Measurements from ENCODE around the gene ZNF672. TPM values are rescaled to one million over a fixed set of nuclear protein-coding genes. Genes with fewer than 3 reads are reported as not detected.

The ZNF672 gene
- total RNA-seq, 2 experiments from 2014 or later: 35.9 to 38.4 TPM

DNA sequence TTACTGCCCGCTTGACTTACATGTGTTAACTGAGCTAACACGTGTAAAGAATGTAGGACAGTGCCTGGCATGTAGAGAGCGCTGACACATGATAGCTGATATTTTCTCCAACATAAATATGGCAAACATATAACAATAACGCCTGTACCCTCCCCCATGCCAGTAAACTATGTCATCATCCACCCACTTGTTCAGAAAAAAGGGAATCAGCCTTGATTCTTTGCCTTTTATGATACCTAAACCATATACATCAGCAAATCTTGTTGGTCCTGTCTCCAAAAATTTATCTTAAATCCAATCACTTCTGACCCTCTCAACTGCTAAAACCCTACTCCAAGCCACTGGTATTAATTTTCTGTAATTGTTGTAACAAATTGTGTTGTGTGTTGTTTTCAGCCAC, 22.0 kb downstream of the ZNF672 start:
- no peaks in the 10 kb centered on the region for H3K27me3 Mint-ChIP-seq
- peak overlapping the region; percentile 93 for H3K27ac Mint-ChIP-seq
- Histone ChIP-seq H3K9me3 (ENCODE audit: control insufficient read depth in 1 of 2, insufficient read depth in 1 of 2, low read length in 2 of 2) (no peaks in the 10 kb centered on the region), H3K27ac (ENCODE audit: low read depth in 1 of 2, low read length in 2 of 2) (peak overlapping the region in 1 of 2 donors; percentile 77), H3K4me1 (ENCODE audit: insufficient read depth, low read length) (peaks cover 50% of the 10 kb centered on the region), H3K4me3 (ENCODE audit: low read length) (no peak overlapping the region), H3K27me3 (ENCODE audit: control insufficient read depth in 1 of 2, insufficient read depth in 2 of 2, low read length in 2 of 2) (no peaks in the 10 kb centered on the region), H3K36me3 (ENCODE audit: insufficient read depth, low read length) (peaks cover 10% of the 10 kb centered on the region)
- H3K4me3 Mint-ChIP-seq: peak overlapping the region; percentile 95
- no peak for ATAC-seq (ENCODE audit: poor library complexity)
- POLR2A ChIA-PET: interaction anchor here (2.2 to 4.9 kb wide), 3 partner anchors 14 to 33 kb away, joined by 37 to 98 read pairs (median 47); partner anchors contain the start of genes SH3BP5L and ZNF672
- TF ChIP-seq, protein P1, sequence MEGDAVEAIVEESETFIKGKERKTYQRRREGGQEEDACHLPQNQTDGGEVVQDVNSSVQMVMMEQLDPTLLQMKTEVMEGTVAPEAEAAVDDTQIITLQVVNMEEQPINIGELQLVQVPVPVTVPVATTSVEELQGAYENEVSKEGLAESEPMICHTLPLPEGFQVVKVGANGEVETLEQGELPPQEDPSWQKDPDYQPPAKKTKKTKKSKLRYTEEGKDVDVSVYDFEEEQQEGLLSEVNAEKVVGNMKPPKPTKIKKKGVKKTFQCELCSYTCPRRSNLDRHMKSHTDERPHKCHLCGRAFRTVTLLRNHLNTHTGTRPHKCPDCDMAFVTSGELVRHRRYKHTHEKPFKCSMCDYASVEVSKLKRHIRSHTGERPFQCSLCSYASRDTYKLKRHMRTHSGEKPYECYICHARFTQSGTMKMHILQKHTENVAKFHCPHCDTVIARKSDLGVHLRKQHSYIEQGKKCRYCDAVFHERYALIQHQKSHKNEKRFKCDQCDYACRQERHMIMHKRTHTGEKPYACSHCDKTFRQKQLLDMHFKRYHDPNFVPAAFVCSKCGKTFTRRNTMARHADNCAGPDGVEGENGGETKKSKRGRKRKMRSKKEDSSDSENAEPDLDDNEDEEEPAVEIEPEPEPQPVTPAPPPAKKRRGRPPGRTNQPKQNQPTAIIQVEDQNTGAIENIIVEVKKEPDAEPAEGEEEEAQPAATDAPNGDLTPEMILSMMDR (IDR thresholded peaks at IDR 0.05): no peak
- intact Hi-C loops (cut with DNase I, micrococcal nuclease): no loop called here
- H3K9me3 Mint-ChIP-seq: no peaks in the 10 kb centered on the region
- H3K4me1 Mint-ChIP-seq (ENCODE audit: low read depth): peaks cover 70% of the 10 kb centered on the region
- H3K36me3 Mint-ChIP-seq (ENCODE audit: low read depth): peaks cover 16% of the 10 kb centered on the region
- CTCF ChIA-PET: interaction anchor here (1.1 to 2.9 kb wide), 3 partner anchors 21 to 34 kb away, joined by 3 to 65 read pairs (median 11); partner anchors contain the start of genes SH3BP5L and ZNF672
- DNase-seq: no peak

DNA sequence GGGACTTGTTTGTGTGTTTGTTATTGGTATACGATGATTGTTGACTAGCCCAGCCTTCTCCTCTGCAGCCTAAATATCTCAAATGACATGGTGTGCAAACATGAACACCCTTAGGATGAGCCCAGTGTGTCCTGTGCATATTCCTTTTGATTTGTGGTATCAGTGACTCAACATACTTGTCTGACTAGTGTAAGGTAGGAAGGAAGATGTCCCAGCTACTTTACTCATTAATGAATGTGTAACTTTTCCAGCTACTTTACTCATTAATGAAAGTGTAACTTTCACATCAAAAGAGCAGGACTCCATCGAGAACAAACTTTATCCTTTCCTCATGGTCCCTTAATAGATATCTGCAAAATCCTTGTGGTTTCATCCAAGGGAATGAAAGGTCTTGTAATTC, 23.6 kb downstream of the ZNF672 start:
- Histone ChIP-seq H3K4me1 (ENCODE audit: insufficient read depth, low read length) (peaks cover 40% of the 10 kb centered on the region), H3K9me3 (ENCODE audit: control insufficient read depth in 1 of 2, insufficient read depth in 1 of 2, low read length in 2 of 2) (no peaks in the 10 kb centered on the region), H3K36me3 (ENCODE audit: insufficient read depth, low read length) (no peaks in the 10 kb centered on the region), H3K27me3 (ENCODE audit: control insufficient read depth in 1 of 2, insufficient read depth in 2 of 2, low read length in 2 of 2) (no peaks in the 10 kb centered on the region), H3K4me3 (ENCODE audit: low read length) (no peak overlapping the region), H3K27ac (ENCODE audit: low read depth in 1 of 2, low read length in 2 of 2) (no peak overlapping the region)
- ATAC-seq (ENCODE audit: poor library complexity) (no peak), DNase-seq (no peak)
- intact Hi-C loops (cut with DNase I, micrococcal nuclease): loop anchor here in 1 of 2 experiments (2.0 kb wide), 1 partner anchor 43 kb away; no protein-coding TSS in a partner anchor
- Mint-ChIP-seq H3K27me3 (no peaks in the 10 kb centered on the region), H3K27ac (peak overlapping the region; percentile 96), H3K4me1 (ENCODE audit: low read depth) (peaks cover 60% of the 10 kb centered on the region), H3K4me3 (peak overlapping the region; percentile 71), H3K9me3 (no peaks in the 10 kb centered on the region), H3K36me3 (ENCODE audit: low read depth) (peaks cover 9% of the 10 kb centered on the region)
- CTCF ChIA-PET: interaction anchor here (1.7 kb wide), 1 partner anchor 36 kb away, joined by 4 read pairs; the partner anchor contains the start of gene SH3BP5L
- POLR2A ChIA-PET: interaction anchor here (1.0 to 4.0 kb wide), 5 partner anchors 12 to 47 kb away, joined by 3 to 33 read pairs (median 9); partner anchors contain the start of genes PGBD2 and ZNF672
- TF ChIP-seq, protein P1 (IDR thresholded peaks at IDR 0.05): no peak

DNA sequence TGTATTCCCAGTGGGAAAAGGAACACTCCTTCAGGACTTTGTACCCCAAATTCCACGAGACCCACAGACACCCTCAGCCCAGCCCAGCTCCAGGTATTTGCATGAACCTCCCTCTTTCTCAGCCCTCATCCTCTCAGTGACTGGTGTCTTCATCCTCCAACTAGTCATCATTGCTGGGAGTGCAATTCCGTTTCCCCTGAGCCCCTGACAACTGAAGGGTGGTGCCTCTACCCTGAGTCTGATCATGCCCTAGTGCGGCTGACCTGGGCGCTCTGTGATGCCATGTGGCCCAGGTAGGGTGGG, 24.6 kb downstream of the ZNF672 start:
- Mint-ChIP-seq H3K27me3 (no peaks in the 10 kb centered on the region), H3K9me3 (no peaks in the 10 kb centered on the region), H3K4me1 (ENCODE audit: low read depth) (peaks cover 52% of the 10 kb centered on the region), H3K27ac (peak overlapping the region; percentile 96), H3K36me3 (ENCODE audit: low read depth) (peaks cover 9% of the 10 kb centered on the region), H3K4me3 (peak overlapping the region; percentile 81)
- no peaks in the 10 kb centered on the region for H3K36me3 ChIP-seq (ENCODE audit: insufficient read depth, low read length)
- H3K27ac ChIP-seq (ENCODE audit: low read depth in 1 of 2, low read length in 2 of 2): peak overlapping the region; percentile 62 to 69
- intact Hi-C loops (cut with DNase I, micrococcal nuclease): loop anchor here in 1 of 2 experiments (2.0 kb wide), 1 partner anchor 42 kb away; no protein-coding TSS in a partner anchor
- H3K27me3 ChIP-seq (ENCODE audit: control insufficient read depth in 1 of 2, insufficient read depth in 2 of 2, low read length in 2 of 2): no peaks in the 10 kb centered on the region
- peak overlapping the region; percentile 70 for H3K4me3 ChIP-seq (ENCODE audit: low read length)
- POLR2A ChIA-PET: interaction anchor here (1.0 to 4.0 kb wide), 5 partner anchors 11 to 46 kb away, joined by 3 to 33 read pairs (median 9); partner anchors contain the start of genes PGBD2 and ZNF672
- ATAC-seq (ENCODE audit: poor library complexity) (peak; percentile 30), DNase-seq (no peak)
- H3K4me1 ChIP-seq (ENCODE audit: insufficient read depth, low read length): peaks cover 33% of the 10 kb centered on the region
- TF ChIP-seq, protein P1 (IDR thresholded peaks at IDR 0.05): no peak
- H3K9me3 ChIP-seq (ENCODE audit: control insufficient read depth in 1 of 2, insufficient read depth in 1 of 2, low read length in 2 of 2): no peaks in the 10 kb centered on the region
- CTCF ChIA-PET: interaction anchor here (1.7 kb wide), 1 partner anchor 37 kb away, joined by 4 read pairs; the partner anchor contains the start of gene SH3BP5L

Measured in CD4-positive, alpha-beta T cell (primary cell).